ENCODE measurements around the gene NUP160.
"Not testable (repeated sequence)": the region's sequence is repeated elsewhere in the genome, so short reads cannot be mapped to it uniquely, and the experiment has no call there.

NUP160 gene

GRCh38 chr11:47791774-47792430 lies 56.2 kb downstream of the NUP160 start:
- DNase-seq (ENCODE audit: low read depth), result no peak

- DNase-seq (ENCODE audit: low read depth), result not testable (repeated sequence)
Measured at GRCh38 chr11:47790017-47790416, 58.1 kb downstream of the NUP160 start.

GRCh38 chr11:47788181-47788580 lies 60.0 kb downstream of the NUP160 start:
- DNase-seq (ENCODE audit: low read depth), result no peak

GRCh38 chr11:47786373-47786772 lies 61.8 kb downstream of the NUP160 start:
- no peak for DNase-seq (ENCODE audit: low read depth)

GRCh38 chr11:47784785-47785381 lies 63.3 kb downstream of the NUP160 start:
- DNase-seq (ENCODE audit: low read depth), result no peak

- no peak for DNase-seq (ENCODE audit: low read depth)
Measured at GRCh38 chr11:47783087-47783610, 65.0 kb downstream of the NUP160 start.

- DNase-seq (ENCODE audit: low read depth), result no peak
Measured at GRCh38 chr11:47778878-47779483, 69.2 kb downstream of the NUP160 start.

GRCh38 chr11:47775240-47775869 lies 72.8 kb downstream of the NUP160 start:
- no peak for DNase-seq (ENCODE audit: low read depth)

GRCh38 chr11:47773882-47774281 lies 74.3 kb downstream of the NUP160 start:
- DNase-seq (ENCODE audit: low read depth), result no peak

- not testable (repeated sequence) for DNase-seq (ENCODE audit: low read depth)
Measured at GRCh38 chr11:47769556-47769955, 78.6 kb downstream of the NUP160 start.

- DNase-seq (ENCODE audit: low read depth), result peak; percentile 67
Measured at GRCh38 chr11:47768101-47768612, 80.0 kb downstream of the NUP160 start.

GRCh38 chr11:47766509-47767227 lies 81.5 kb downstream of the NUP160 start:
- peak; percentile 54 for DNase-seq (ENCODE audit: low read depth)

- no peak for DNase-seq (ENCODE audit: low read depth)
Measured at GRCh38 chr11:47765086-47765485, 83.1 kb downstream of the NUP160 start.

- not testable (repeated sequence) for DNase-seq (ENCODE audit: low read depth)
Measured at GRCh38 chr11:47759291-47759690, 88.9 kb downstream of the NUP160 start.

- DNase-seq (ENCODE audit: low read depth), result no peak
Measured at GRCh38 chr11:47756208-47756607, 91.9 kb downstream of the NUP160 start.

GRCh38 chr11:47750725-47751124 lies 97.4 kb downstream of the NUP160 start:
- DNase-seq (ENCODE audit: low read depth), result no peak

GRCh38 chr11:47742494-47742893 lies 105.7 kb downstream of the NUP160 start:
- DNase-seq (ENCODE audit: low read depth), result not testable (repeated sequence)

GRCh38 chr11:47737817-47738216 lies 110.3 kb downstream of the NUP160 start:
- not testable (repeated sequence) for DNase-seq (ENCODE audit: low read depth)

GRCh38 chr11:47732271-47732670 lies 115.9 kb downstream of the NUP160 start:
- no peak for DNase-seq (ENCODE audit: low read depth)

GRCh38 chr11:47731475-47731874 lies 116.7 kb downstream of the NUP160 start:
- DNase-seq (ENCODE audit: low read depth), result no peak

Data from stromal cell of bone marrow (primary cell).